Panc1 (cell line): Measurements from ENCODE around the gene TMTC1. TPM values are rescaled to one million over a fixed set of nuclear protein-coding genes. Genes with fewer than 3 reads are reported as not detected.

Source experiments
- ATAC-seq: fragments of 200-7000 bp; cut with Tn5 transposase; 2 replicates; pipeline ENCODE4 v1.9.1; 2020; ENCODE audit warnings: mild to moderate bottlenecking, moderate library complexity
- BruUV-seq: library from RNA; stranded (reverse); fragments of 400-500 nt; replicated peaks from 2 replicates; lab custom pipeline; 2021; lab: Mats Ljungman, UMichigan
- CTCF ChIA-PET: fragments of 300-600 bp; sonication (Branson Sonifier 250); formaldehyde crosslinking; loops from one replicate; lab custom pipeline; 2022; ENCODE audit warnings: antibody characterized with exemption; lab: Charles Lee
- POLR2A ChIA-PET: fragments of 300-600 bp; sonication (Branson Sonifier 250); formaldehyde crosslinking; loops from one replicate; lab custom pipeline; 2022; ENCODE audit warnings: antibody characterized with exemption; lab: Charles Lee
- DNase-seq: peaks from one replicate; pipeline ENCODE4 v3.0.0-alpha.2; 2010; ENCODE audit warnings: low read depth, low spot score
- H3K27ac ChIP-seq: 2 replicates; pipeline ENCODE4 v1.5.1; 2011; ENCODE audit warnings: mild to moderate bottlenecking, low read length, inconsistent platforms
- H3K27me3 ChIP-seq: fragments of 200-500 bp; sonication (Bioruptor generic); 2 replicates; pipeline ENCODE4 v1.6.0; 2014; ENCODE audit warnings: low read length, inconsistent platforms; ENCODE audit not compliant: control insufficient read depth, insufficient read depth
- H3K36me3 ChIP-seq: fragments of 200-500 bp; sonication (Bioruptor generic); 2 replicates; pipeline ENCODE4 v1.5.1; 2014; ENCODE audit warnings: inconsistent platforms, mild to moderate bottlenecking, low read length, moderate library complexity; ENCODE audit not compliant: control insufficient read depth, insufficient read depth
- H3K4me1 ChIP-seq: 2 replicates; pipeline ENCODE4 v1.5.1; 2011; ENCODE audit warnings: inconsistent platforms, mild to moderate bottlenecking, low read length, moderate library complexity; ENCODE audit not compliant: control insufficient read depth, insufficient read depth
- H3K4me3 ChIP-seq, 2 experiments: 2 replicates each; pipeline ENCODE4 v1.5.1; 2011 to 2012; ENCODE audit warnings: low read depth in 2 of 2, low read length in 2 of 2, mild to moderate bottlenecking in 2 of 2, inconsistent platforms in 1 of 2, moderate library complexity in 1 of 2
- H3K9me3 ChIP-seq: fragments of 200-500 bp; sonication (Bioruptor generic); 2 replicates; pipeline ENCODE4 v1.5.1; 2014; ENCODE audit warnings: low read depth, mild to moderate bottlenecking, inconsistent platforms, low read length, moderate library complexity; ENCODE audit not compliant: control insufficient read depth, insufficient read depth
- POLR2AphosphoS5 ChIP-seq: IDR thresholded peaks from 2 replicates; pipeline ENCODE4 v1.6.1; 2012; ENCODE audit warnings: mild to moderate bottlenecking, low read depth, low read length, moderate library complexity
- SIN3A ChIP-seq: IDR thresholded peaks from 2 replicates; pipeline ENCODE4 v1.6.1; 2012; ENCODE audit warnings: low read depth, mild to moderate bottlenecking, low read length, moderate library complexity, borderline replicate concordance; ENCODE audit not compliant: insufficient read depth
- TCF7L2 ChIP-seq: IDR thresholded peaks from 2 replicates; pipeline ENCODE4 v1.6.1; 2011; ENCODE audit warnings: mild to moderate bottlenecking, low read depth, low read length, inconsistent platforms
- in situ Hi-C: cut with HindIII; loops from 2 replicates; pipeline ENCODE4 v1.10.0; 2016; ENCODE audit warnings: low sequenced_read_pairs, low pct_unique_long_range_greater_than_20kb
- intact Hi-C: fragments of 100-400 bp; cut with micrococcal nuclease; formaldehyde crosslinking; loops from one replicate; pipeline ENCODE4 v1.10.0; 2022; ENCODE audit not compliant: unreplicated experiment
- total RNA-seq: library from RNA; stranded (reverse); gene quantifications from one replicate; pipeline ENCODE4 v1.2.1, GENCODE V29; 2021; ENCODE audit not compliant: unreplicated experiment
- TF ChIP-seq, protein P1 (sequence below), 2 experiments: IDR thresholded peaks; 2 replicates each; pipeline ENCODE4 v1.6.1; 2011 to 2012; ENCODE audit warnings: low read depth in 2 of 2, control low read depth in 1 of 2, low read length in 1 of 2, mild to moderate bottlenecking in 1 of 2, moderate library complexity in 1 of 2; ENCODE audit not compliant: insufficient read depth in 1 of 2
- TF ChIP-seq, protein P2 (sequence below): fragments of 450-650 bp; IDR thresholded peaks from 2 replicates; pipeline ENCODE4 v1.5.1; 2017; ENCODE audit warnings: mild to moderate bottlenecking

Gene TMTC1
- total RNA-seq, 1 experiment from 2014 or later, result 0.28 TPM

DNA sequence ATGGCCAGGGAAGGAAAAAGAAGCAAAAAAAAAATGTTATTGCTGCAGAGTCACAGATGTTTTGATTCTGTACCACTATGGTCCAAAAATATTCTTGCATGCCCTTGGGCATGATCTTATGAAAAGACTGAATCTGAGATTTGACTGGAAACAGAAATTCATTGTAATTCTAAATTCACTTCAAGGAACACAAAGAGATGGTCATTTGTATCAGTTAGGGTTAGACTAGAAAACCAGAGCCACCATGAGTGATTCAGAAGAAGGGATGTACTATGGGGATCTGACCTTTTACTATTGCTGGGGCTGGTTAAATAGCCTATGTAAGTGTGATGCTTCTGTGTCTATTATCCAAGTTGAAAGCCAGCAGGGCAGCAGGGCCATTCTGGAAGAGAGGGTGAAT, 5.2 kb downstream of the TMTC1 start:
- Histone ChIP-seq H3K4me1 (no peaks in the 10 kb centered on the region), H3K27me3 (peaks cover 12% of the 10 kb centered on the region), H3K9me3 (no peaks in the 10 kb centered on the region; the same call in 1 of the 2 replicates), H3K36me3 (no peaks in the 10 kb centered on the region), H3K4me3 (no peak overlapping the region), H3K27ac (no peak overlapping the region)
- intact Hi-C loops, result no loop called here
- BruUV-seq, result no TSS peak
- CTCF ChIA-PET, result no interaction called here
- TF ChIP-seq SIN3A (no peak), TCF7L2 (no peak), POLR2AphosphoS5 (no peak)
- TF ChIP-seq, protein P1, sequence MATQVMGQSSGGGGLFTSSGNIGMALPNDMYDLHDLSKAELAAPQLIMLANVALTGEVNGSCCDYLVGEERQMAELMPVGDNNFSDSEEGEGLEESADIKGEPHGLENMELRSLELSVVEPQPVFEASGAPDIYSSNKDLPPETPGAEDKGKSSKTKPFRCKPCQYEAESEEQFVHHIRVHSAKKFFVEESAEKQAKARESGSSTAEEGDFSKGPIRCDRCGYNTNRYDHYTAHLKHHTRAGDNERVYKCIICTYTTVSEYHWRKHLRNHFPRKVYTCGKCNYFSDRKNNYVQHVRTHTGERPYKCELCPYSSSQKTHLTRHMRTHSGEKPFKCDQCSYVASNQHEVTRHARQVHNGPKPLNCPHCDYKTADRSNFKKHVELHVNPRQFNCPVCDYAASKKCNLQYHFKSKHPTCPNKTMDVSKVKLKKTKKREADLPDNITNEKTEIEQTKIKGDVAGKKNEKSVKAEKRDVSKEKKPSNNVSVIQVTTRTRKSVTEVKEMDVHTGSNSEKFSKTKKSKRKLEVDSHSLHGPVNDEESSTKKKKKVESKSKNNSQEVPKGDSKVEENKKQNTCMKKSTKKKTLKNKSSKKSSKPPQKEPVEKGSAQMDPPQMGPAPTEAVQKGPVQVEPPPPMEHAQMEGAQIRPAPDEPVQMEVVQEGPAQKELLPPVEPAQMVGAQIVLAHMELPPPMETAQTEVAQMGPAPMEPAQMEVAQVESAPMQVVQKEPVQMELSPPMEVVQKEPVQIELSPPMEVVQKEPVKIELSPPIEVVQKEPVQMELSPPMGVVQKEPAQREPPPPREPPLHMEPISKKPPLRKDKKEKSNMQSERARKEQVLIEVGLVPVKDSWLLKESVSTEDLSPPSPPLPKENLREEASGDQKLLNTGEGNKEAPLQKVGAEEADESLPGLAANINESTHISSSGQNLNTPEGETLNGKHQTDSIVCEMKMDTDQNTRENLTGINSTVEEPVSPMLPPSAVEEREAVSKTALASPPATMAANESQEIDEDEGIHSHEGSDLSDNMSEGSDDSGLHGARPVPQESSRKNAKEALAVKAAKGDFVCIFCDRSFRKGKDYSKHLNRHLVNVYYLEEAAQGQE (IDR thresholded peaks at IDR 0.05; ENCODE audit: insufficient read depth in 1 of 2, low read depth in 2 of 2, low read length in 1 of 2), result no peak
- TF ChIP-seq, protein P2, sequence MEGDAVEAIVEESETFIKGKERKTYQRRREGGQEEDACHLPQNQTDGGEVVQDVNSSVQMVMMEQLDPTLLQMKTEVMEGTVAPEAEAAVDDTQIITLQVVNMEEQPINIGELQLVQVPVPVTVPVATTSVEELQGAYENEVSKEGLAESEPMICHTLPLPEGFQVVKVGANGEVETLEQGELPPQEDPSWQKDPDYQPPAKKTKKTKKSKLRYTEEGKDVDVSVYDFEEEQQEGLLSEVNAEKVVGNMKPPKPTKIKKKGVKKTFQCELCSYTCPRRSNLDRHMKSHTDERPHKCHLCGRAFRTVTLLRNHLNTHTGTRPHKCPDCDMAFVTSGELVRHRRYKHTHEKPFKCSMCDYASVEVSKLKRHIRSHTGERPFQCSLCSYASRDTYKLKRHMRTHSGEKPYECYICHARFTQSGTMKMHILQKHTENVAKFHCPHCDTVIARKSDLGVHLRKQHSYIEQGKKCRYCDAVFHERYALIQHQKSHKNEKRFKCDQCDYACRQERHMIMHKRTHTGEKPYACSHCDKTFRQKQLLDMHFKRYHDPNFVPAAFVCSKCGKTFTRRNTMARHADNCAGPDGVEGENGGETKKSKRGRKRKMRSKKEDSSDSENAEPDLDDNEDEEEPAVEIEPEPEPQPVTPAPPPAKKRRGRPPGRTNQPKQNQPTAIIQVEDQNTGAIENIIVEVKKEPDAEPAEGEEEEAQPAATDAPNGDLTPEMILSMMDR, result no peak
- POLR2A ChIA-PET, result no interaction called here
- in situ Hi-C loops, result no loop called here
- DNase-seq (no peak), ATAC-seq (no peak)

DNA sequence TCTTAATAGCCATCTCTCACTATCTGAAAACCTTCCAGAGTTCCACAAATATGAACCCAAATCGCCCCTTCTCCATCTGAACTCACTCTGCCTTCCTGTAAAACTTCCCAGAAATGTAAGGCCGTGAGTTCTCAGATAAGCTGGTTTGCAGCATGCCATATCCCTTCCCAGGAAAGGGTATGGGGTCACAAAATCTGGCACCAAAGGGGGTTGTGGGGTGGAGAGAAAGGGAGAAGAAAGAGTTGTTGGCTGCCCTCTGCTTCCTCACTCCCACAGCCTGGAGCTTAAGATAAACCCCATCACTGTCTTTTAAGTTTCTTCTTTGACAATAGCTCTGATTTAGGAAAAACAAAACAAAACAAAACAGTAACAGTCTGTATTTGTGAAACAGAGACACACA, 10.7 kb downstream of the TMTC1 start:
- CTCF ChIA-PET, result no interaction called here
- TF ChIP-seq, protein P1 (IDR thresholded peaks at IDR 0.05; ENCODE audit: insufficient read depth in 1 of 2, low read depth in 2 of 2, low read length in 1 of 2), result no peak
- TF ChIP-seq POLR2AphosphoS5 (no peak), TCF7L2 (no peak), SIN3A (no peak)
- TF ChIP-seq, protein P2, result no peak; the same call in 1 of the 2 replicates
- no peaks in the 10 kb centered on the region for H3K4me1 ChIP-seq
- no peak for DNase-seq
- POLR2A ChIA-PET, result no interaction called here
- H3K27me3 ChIP-seq, result no peaks in the 10 kb centered on the region
- no peaks in the 10 kb centered on the region; the same call in 1 of the 2 replicates for H3K9me3 ChIP-seq
- H3K36me3 ChIP-seq, result no peaks in the 10 kb centered on the region
- no peak overlapping the region for H3K4me3 ChIP-seq
- no TSS peak for BruUV-seq
- intact Hi-C loops (no loop called here), in situ Hi-C loops (no loop called here)
- no peak for ATAC-seq
- H3K27ac ChIP-seq, result no peak overlapping the region
